ENCODE measurements around the gene GNB5.
"Not testable (repeated sequence)": the region's sequence is repeated elsewhere in the genome, so short reads cannot be mapped to it uniquely, and the experiment has no call there.

GRCh38 chr15:52083037-52083359, 108.2 kb downstream of the GNB5 start:
- not testable (repeated sequence) for TF ChIP-seq CTCF (conservative IDR thresholded peaks at IDR 0.05); ZFX (IDR thresholded peaks at IDR 0.05)
